ENCODE data around the gene ZNF578. TPM values are rescaled to one million over a fixed set of nuclear protein-coding genes. Genes with fewer than 3 reads are reported as not detected.
"Not testable (repeated sequence)": the region's sequence is repeated elsewhere in the genome, so short reads cannot be mapped to it uniquely, and the experiment has no call there.

The ZNF578 gene
- total and polyA plus RNA-seq, 2 donors (not counting 1 experiment from before 2014, with no cell fraction given), result 0.81 to 3.7 TPM

DNA sequence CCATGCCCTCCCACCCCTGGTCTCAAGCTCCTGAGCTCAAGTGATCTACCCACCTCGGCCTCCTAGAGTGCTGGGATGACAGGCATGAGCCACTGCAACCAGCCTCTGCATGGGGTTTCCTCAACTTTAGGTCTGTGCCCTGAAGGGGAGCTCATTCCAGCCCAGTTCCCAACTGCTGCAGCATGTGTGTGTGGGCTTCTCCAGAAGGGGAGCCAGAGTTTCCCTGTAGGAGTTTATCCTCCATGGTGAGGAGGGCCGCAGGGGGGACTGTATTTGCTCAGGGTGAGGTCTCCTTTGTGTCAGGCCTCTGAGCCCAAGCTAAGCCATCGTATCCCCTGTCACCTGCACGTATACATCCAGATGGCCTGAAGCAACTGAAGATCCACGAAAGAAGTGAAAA lies 62.8 kb downstream of the ZNF578 start:
- Mint-ChIP-seq H3K27me3 (peaks cover 4% of the 10 kb centered on the region), H3K4me1 (no peaks in the 10 kb centered on the region), H3K27ac (no peak overlapping the region), H3K4me3 (no peak overlapping the region), H3K9me3 (ENCODE audit: insufficient read depth) (peaks cover 23% of the 10 kb centered on the region)
- intact Hi-C loops (cut with micrococcal nuclease), result no loop called here
- Histone ChIP-seq H3K79me2 (ENCODE audit: control insufficient read depth, insufficient read depth, low read length) (no peaks in the 10 kb centered on the region), H3K4me1 (ENCODE audit: control insufficient read depth in 2 of 2, insufficient read depth in 2 of 2, low read length in 2 of 2) (no peaks in the 10 kb centered on the region), H3K9ac (ENCODE audit: low read length) (no peak overlapping the region), H3K4me3 (ENCODE audit: control extremely low read depth in 1 of 5, extremely low read depth in 1 of 5, insufficient read depth in 1 of 5, low read depth in 2 of 5, low read length in 4 of 5) (no peak overlapping the region), H3K36me3 (replicated peaks in 1 of 2; ENCODE audit: control extremely low read depth in 1 of 2, control insufficient read depth in 1 of 2, extremely low read depth in 1 of 2, insufficient read depth in 2 of 2, low read length in 1 of 2) (no peaks in the 10 kb centered on the region), H2AFZ (ENCODE audit: insufficient read depth, low read depth, low read length, poor library complexity, severe bottlenecking) (no peak overlapping the region), H3K27ac (ENCODE audit: low read length in 2 of 2) (no peak overlapping the region), H3K27me3 (replicated peaks in 1 of 4; ENCODE audit: control extremely low read depth in 1 of 4, control insufficient read depth in 3 of 4, insufficient read depth in 4 of 4, low read length in 3 of 4) (no peaks in the 10 kb centered on the region), H3K9me3 (ENCODE audit: control extremely low read depth in 1 of 3, control insufficient read depth in 2 of 3, insufficient read depth in 1 of 3, low read length in 2 of 3) (peaks cover 1 to 52% (median 22%) of the 10 kb centered on the region in 3 donors), H4K20me1 (ENCODE audit: control insufficient read depth, insufficient read depth, low read length, poor library complexity, severe bottlenecking) (no peaks in the 10 kb centered on the region), H3K4me2 (replicated peaks; ENCODE audit: low read depth, low read length, poor library complexity, severe bottlenecking) (no peak overlapping the region)
- POLR2A ChIA-PET, result no interaction called here
- WGBS (ENCODE audit: insufficient coverage), result 89% methylated on average over 4 of the region's 5 CpGs
- TF ChIP-seq EZH2 (IDR thresholded peaks at IDR 0.05; ENCODE audit: borderline replicate concordance, insufficient read depth, low read depth, low read length, poor library complexity, severe bottlenecking) (no peak), CTCF (IDR thresholded peaks at IDR 0.05) (no peak)
- no peak for DNase-seq
- CTCF ChIA-PET, result no interaction called here
- no peak for ATAC-seq (ENCODE audit: low read depth)

DNA sequence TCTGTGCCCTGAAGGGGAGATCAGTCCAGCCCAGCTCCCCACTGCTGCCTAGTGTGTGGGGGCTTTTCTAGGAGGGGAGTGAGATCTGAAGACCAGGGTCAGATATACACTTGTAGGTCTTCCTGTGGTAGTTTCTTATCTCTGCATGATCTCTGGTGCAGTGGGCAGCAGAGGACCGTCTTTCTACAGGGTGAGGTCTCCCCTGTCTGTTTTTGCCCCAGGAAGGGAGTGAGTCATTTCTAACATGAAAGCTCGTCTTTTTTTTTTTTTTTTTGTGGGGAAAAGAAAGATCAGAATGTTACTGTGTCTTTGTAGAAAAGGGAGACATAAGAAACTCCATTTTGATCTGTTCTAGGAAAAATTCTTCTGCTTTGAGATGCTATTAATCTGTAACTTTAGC lies 65.3 kb downstream of the ZNF578 start:
- Histone ChIP-seq H3K79me2 (ENCODE audit: control insufficient read depth, insufficient read depth, low read length) (no peaks in the 10 kb centered on the region), H4K20me1 (ENCODE audit: control insufficient read depth, insufficient read depth, low read length, poor library complexity, severe bottlenecking) (no peaks in the 10 kb centered on the region), H3K9me3 (ENCODE audit: control extremely low read depth in 1 of 3, control insufficient read depth in 2 of 3, insufficient read depth in 1 of 3, low read length in 2 of 3) (peaks cover 1 to 64% (median 20%) of the 10 kb centered on the region in 3 donors), H3K4me3 (ENCODE audit: control extremely low read depth in 1 of 5, extremely low read depth in 1 of 5, insufficient read depth in 1 of 5, low read depth in 2 of 5, low read length in 4 of 5) (no peak overlapping the region), H3K27me3 (replicated peaks in 1 of 4; ENCODE audit: control extremely low read depth in 1 of 4, control insufficient read depth in 3 of 4, insufficient read depth in 4 of 4, low read length in 3 of 4) (no peaks in the 10 kb centered on the region), H3K4me1 (ENCODE audit: control insufficient read depth in 2 of 2, insufficient read depth in 2 of 2, low read length in 2 of 2) (no peaks in the 10 kb centered on the region), H3K4me2 (replicated peaks; ENCODE audit: low read depth, low read length, poor library complexity, severe bottlenecking) (no peak overlapping the region), H2AFZ (ENCODE audit: insufficient read depth, low read depth, low read length, poor library complexity, severe bottlenecking) (no peak overlapping the region), H3K9ac (ENCODE audit: low read length) (no peak overlapping the region), H3K27ac (ENCODE audit: low read length in 2 of 2) (no peak overlapping the region), H3K36me3 (replicated peaks in 1 of 2; ENCODE audit: control extremely low read depth in 1 of 2, control insufficient read depth in 1 of 2, extremely low read depth in 1 of 2, insufficient read depth in 2 of 2, low read length in 1 of 2) (no peaks in the 10 kb centered on the region)
- no peak overlapping the region for H3K27ac Mint-ChIP-seq
- intact Hi-C loops (cut with micrococcal nuclease), result no loop called here
- WGBS (ENCODE audit: insufficient coverage), result 61% methylated on average over 2 of the region's 2 CpGs
- TF ChIP-seq EZH2 (IDR thresholded peaks at IDR 0.05; ENCODE audit: borderline replicate concordance, insufficient read depth, low read depth, low read length, poor library complexity, severe bottlenecking) (no peak), CTCF (IDR thresholded peaks at IDR 0.05) (no peak)
- ATAC-seq (ENCODE audit: low read depth) (no peak), DNase-seq (no peak)
- no peaks in the 10 kb centered on the region for H3K4me1 Mint-ChIP-seq
- H3K4me3 Mint-ChIP-seq, result no peak overlapping the region
- peaks cover 10% of the 10 kb centered on the region for H3K9me3 Mint-ChIP-seq (ENCODE audit: insufficient read depth)
- POLR2A ChIA-PET, result no interaction called here
- peaks cover 4% of the 10 kb centered on the region for H3K27me3 Mint-ChIP-seq
- CTCF ChIA-PET, result no interaction called here

DNA sequence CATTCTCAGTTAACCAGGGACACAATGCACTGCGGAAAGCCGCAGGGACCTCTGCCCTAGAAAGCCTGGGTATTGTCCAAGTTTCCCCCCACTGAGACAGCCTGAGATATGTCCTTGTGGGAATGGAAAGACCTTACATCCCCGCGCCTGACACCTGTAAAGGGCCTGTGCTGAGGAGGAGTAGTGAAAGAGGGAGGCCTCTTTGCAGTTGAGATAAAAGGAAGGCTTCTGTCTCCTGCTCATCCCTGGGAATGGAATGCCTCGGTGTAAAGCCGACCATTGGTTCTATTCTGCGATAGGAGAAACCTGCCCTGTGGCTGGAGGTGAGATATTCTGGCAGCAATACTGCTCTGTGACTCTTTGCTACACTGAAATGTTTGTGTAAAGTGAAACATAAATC lies 65.8 kb downstream of the ZNF578 start:
- DNase-seq; H3K9ac ChIP-seq (ENCODE audit: low read length); H3K9me3 Mint-ChIP-seq (ENCODE audit: insufficient read depth); POLR2A ChIA-PET; H3K4me1 ChIP-seq (ENCODE audit: control insufficient read depth in 2 of 2, insufficient read depth in 2 of 2, low read length in 2 of 2); H3K4me3 Mint-ChIP-seq; intact Hi-C loops (cut with micrococcal nuclease); H2AFZ ChIP-seq (ENCODE audit: insufficient read depth, low read depth, low read length, poor library complexity, severe bottlenecking); H4K20me1 ChIP-seq (ENCODE audit: control insufficient read depth, insufficient read depth, low read length, poor library complexity, severe bottlenecking); H3K79me2 ChIP-seq (ENCODE audit: control insufficient read depth, insufficient read depth, low read length); H3K27me3 ChIP-seq (replicated peaks in 1 of 4; ENCODE audit: control extremely low read depth in 1 of 4, control insufficient read depth in 3 of 4, insufficient read depth in 4 of 4, low read length in 3 of 4); H3K27ac Mint-ChIP-seq; H3K4me2 ChIP-seq (replicated peaks; ENCODE audit: low read depth, low read length, poor library complexity, severe bottlenecking); ATAC-seq (ENCODE audit: low read depth); H3K27ac ChIP-seq (ENCODE audit: low read length in 2 of 2); H3K27me3 Mint-ChIP-seq; CTCF ChIA-PET; H3K36me3 ChIP-seq (replicated peaks in 1 of 2; ENCODE audit: control extremely low read depth in 1 of 2, control insufficient read depth in 1 of 2, extremely low read depth in 1 of 2, insufficient read depth in 2 of 2, low read length in 1 of 2); H3K4me1 Mint-ChIP-seq; H3K4me3 ChIP-seq (ENCODE audit: control extremely low read depth in 1 of 5, extremely low read depth in 1 of 5, insufficient read depth in 1 of 5, low read depth in 2 of 5, low read length in 4 of 5): not testable (repeated sequence)
- 78% methylated on average over 5 of the region's 7 CpGs for WGBS (ENCODE audit: insufficient coverage)
- H3K9me3 ChIP-seq (ENCODE audit: control extremely low read depth in 1 of 3, control insufficient read depth in 2 of 3, insufficient read depth in 1 of 3, low read length in 2 of 3), result peaks cover 0 to 68% (median 18%) of the 10 kb centered on the region in 3 donors

Data from B cell (primary cell).